HepG2 (cell line): ENCODE results near the gene MADCAM1. TPM values are rescaled to one million over a fixed set of nuclear protein-coding genes. Genes with fewer than 3 reads are reported as not detected.

ENCODE experiments used
- ARNT ChIP-seq: fragments of 450-650 bp; IDR thresholded peaks from 2 replicates; pipeline ENCODE4 v1.6.1; 2017
- FOXA3 ChIP-seq: IDR thresholded peaks from 2 replicates; pipeline ENCODE4 v1.6.1; 2016; ENCODE audit warnings: missing genetic modification reagents, missing compliant biosample characterization
- FOXM1 ChIP-seq: sonication (generic); formaldehyde crosslinking; IDR thresholded peaks from 2 replicates; pipeline ENCODE4 v1.5.0; 2020; ENCODE audit warnings: missing genetic modification reagents
- GABPB1 ChIP-seq: IDR thresholded peaks from 2 replicates; pipeline ENCODE4 v1.6.1; 2016; ENCODE audit warnings: mild to moderate bottlenecking, missing genetic modification reagents, moderate library complexity, missing compliant biosample characterization
- HDAC1 ChIP-seq: sonication (generic); formaldehyde crosslinking; IDR thresholded peaks from 2 replicates; pipeline ENCODE4 v1.5.1; 2020; ENCODE audit warnings: mild to moderate bottlenecking, missing genetic modification reagents
- KDM2A ChIP-seq: sonication (generic); formaldehyde crosslinking; IDR thresholded peaks from 2 replicates; pipeline ENCODE4 v1.4.0; 2020; ENCODE audit warnings: low read depth, missing genetic modification reagents, borderline replicate concordance
- KDM3A ChIP-seq: IDR thresholded peaks from 2 replicates; pipeline ENCODE4 v1.6.1; 2018; ENCODE audit warnings: low read depth, missing compliant biosample characterization
- MTA1 ChIP-seq: sonication (generic); formaldehyde crosslinking; IDR thresholded peaks from 2 replicates; pipeline ENCODE4 v1.4.0; 2020; ENCODE audit warnings: missing genetic modification reagents, mild to moderate bottlenecking, borderline replicate concordance
- NFE2L2 ChIP-seq: fragments of 150-350 bp; IDR thresholded peaks from 2 replicates; pipeline ENCODE4 v1.6.1; 2014; ENCODE audit warnings: low read length
- PHF21A ChIP-seq: sonication (generic); formaldehyde crosslinking; IDR thresholded peaks from 2 replicates; pipeline ENCODE4 v1.5.0; 2020; ENCODE audit warnings: mild to moderate bottlenecking, missing genetic modification reagents
- PRPF4 ChIP-seq: fragments of 200-400 bp; formaldehyde crosslinking; IDR thresholded peaks from 2 replicates; pipeline ENCODE4 v1.6.1; 2016; ENCODE audit warnings: low read length, low read depth; ENCODE audit not compliant: poor library complexity, severe bottlenecking
- RARA ChIP-seq: IDR thresholded peaks from 2 replicates; pipeline ENCODE4 v1.6.1; 2016; ENCODE audit warnings: missing genetic modification reagents, missing compliant biosample characterization
- SOX6 ChIP-seq, 2 experiments: fragments of 450-650 bp in 1 of 2; sonication (generic) in 1 of 2; formaldehyde crosslinking in 1 of 2; IDR thresholded peaks; 2 replicates each; pipeline versions ENCODE4 v1.4.0 to v1.6.1; 2017 to 2020; ENCODE audit warnings: antibody characterized with exemption in 1 of 2, mild to moderate bottlenecking in 1 of 2, missing genetic modification reagents in 1 of 2
- ZNF263 ChIP-seq: sonication (generic); formaldehyde crosslinking; IDR thresholded peaks from 2 replicates; pipeline ENCODE4 v1.4.0; 2020; ENCODE audit warnings: missing genetic modification reagents
- ZNF333 ChIP-seq: sonication (generic); formaldehyde crosslinking; IDR thresholded peaks from 2 replicates; pipeline ENCODE4 v1.4.0; 2020; ENCODE audit warnings: mild to moderate bottlenecking, missing genetic modification reagents, borderline replicate concordance
- polyA plus RNA-seq, 8 experiments: library from polyadenylated mRNA; depleted of rRNA in 3 of 8; stranded (reverse) in 7 of 8; unstranded in 1 of 8; fragments of >200 nt; fragmentation: Illumina TruSeq in 4 of 8; extraction: Trizol in 4 of 8; gene quantifications; 2 replicates each; pipeline versions ENCODE4 v1.2.1 to v1.2.3, GENCODE V29; 2011 to 2016; ENCODE audit warnings: low read depth in 4 of 8, missing spikeins in 1 of 8, mixed read lengths in 1 of 8; ENCODE audit not compliant: insufficient read depth in 1 of 8
- total RNA-seq, 5 experiments: library from RNA; depleted of rRNA; stranded (reverse); fragments of >200 nt; fragmentation: Illumina TruSeq; extraction: Trizol; gene quantifications; 2 replicates each; pipeline ENCODE4 v1.2.3, GENCODE V29; 2016; ENCODE audit warnings: low read depth in 1 of 5
- TF ChIP-seq, protein P1 (sequence below): IDR thresholded peaks from 2 replicates; pipeline ENCODE4 v1.6.1; 2012; ENCODE audit warnings: inconsistent platforms
- TF ChIP-seq, protein P2 (sequence below): sonication (generic); formaldehyde crosslinking; conservative IDR thresholded peaks from 2 replicates; pipeline ENCODE4 v1.4.0; 2020; ENCODE audit warnings: mild to moderate bottlenecking, missing genetic modification reagents, moderate library complexity
- TF ChIP-seq, protein P3 (sequence below): sonication (generic); formaldehyde crosslinking; IDR thresholded peaks from 2 replicates; pipeline ENCODE4 v1.4.0; 2020; ENCODE audit warnings: missing genetic modification reagents
- TF ChIP-seq, protein P4 (sequence below): sonication (generic); formaldehyde crosslinking; IDR thresholded peaks from 2 replicates; pipeline ENCODE4 v1.5.0; 2020; ENCODE audit warnings: missing genetic modification reagents
- TF ChIP-seq, protein P5 (sequence below): sonication (generic); formaldehyde crosslinking; IDR thresholded peaks from 2 replicates; pipeline ENCODE4 v1.4.0; 2020; ENCODE audit warnings: missing genetic modification reagents

Gene MADCAM1
- total and polyA plus RNA-seq, 2 of the 13 experiments (the other 11 are each of a cell fraction or from before 2014, with no cell fraction given) = 0.29 to 0.33 TPM

DNA sequence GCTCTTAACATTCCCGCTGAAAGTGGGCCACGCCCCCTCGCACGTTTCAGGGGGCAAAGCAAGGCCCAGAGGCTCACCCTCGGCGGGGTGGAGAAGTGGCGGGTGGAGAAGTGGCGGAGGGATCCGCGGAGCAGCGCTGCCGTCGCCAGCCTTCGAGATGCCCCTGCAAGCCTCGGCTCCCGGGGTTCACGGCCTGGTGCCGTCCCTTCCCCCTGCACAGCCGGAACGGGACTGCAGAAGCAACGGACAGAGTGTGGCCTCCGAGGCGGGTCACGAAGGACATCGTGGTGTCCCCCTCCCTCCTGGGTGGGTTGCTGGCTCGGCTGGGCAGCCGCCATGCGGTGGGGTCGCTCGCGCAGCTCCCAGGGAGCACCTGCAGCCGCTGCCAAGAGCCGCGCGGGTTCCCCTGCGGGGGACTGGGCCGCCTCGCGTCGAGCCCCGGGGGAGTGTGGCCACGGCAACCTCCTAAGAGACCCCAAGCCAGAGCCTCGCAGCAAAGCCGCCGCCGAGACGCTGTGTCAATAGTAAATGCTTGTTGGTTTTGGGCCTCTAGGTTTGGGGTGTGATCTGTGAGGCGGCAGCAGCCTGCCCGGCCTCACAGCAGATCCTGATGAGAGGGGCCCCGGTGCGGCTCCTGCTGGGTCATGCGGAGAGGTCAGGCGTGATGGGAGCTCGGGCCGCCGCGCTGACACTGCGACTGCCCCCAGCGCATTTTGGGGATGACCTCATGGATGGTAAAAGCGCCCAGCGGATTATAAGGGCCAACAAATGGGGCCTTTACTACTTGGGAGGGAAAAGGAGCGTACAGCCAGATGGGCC is 16.5 kb downstream of the MADCAM1 start (continued):
- TF ChIP-seq, protein P1, sequence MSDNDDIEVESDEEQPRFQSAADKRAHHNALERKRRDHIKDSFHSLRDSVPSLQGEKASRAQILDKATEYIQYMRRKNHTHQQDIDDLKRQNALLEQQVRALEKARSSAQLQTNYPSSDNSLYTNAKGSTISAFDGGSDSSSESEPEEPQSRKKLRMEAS = peak; percentile 20; the same call in 1 of the 2 replicates
- TF ChIP-seq, protein P2, sequence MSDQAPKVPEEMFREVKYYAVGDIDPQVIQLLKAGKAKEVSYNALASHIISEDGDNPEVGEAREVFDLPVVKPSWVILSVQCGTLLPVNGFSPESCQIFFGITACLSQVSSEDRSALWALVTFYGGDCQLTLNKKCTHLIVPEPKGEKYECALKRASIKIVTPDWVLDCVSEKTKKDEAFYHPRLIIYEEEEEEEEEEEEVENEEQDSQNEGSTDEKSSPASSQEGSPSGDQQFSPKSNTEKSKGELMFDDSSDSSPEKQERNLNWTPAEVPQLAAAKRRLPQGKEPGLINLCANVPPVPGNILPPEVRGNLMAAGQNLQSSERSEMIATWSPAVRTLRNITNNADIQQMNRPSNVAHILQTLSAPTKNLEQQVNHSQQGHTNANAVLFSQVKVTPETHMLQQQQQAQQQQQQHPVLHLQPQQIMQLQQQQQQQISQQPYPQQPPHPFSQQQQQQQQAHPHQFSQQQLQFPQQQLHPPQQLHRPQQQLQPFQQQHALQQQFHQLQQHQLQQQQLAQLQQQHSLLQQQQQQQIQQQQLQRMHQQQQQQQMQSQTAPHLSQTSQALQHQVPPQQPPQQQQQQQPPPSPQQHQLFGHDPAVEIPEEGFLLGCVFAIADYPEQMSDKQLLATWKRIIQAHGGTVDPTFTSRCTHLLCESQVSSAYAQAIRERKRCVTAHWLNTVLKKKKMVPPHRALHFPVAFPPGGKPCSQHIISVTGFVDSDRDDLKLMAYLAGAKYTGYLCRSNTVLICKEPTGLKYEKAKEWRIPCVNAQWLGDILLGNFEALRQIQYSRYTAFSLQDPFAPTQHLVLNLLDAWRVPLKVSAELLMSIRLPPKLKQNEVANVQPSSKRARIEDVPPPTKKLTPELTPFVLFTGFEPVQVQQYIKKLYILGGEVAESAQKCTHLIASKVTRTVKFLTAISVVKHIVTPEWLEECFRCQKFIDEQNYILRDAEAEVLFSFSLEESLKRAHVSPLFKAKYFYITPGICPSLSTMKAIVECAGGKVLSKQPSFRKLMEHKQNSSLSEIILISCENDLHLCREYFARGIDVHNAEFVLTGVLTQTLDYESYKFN = 0 out of 2 replicates have a peak, but pooled peaks have one; percentile 29
- TF ChIP-seq KDM2A (CRISPR knock-in tag) (peak; percentile 50; the same call in 1 of the 2 replicates), KDM3A (CRISPR knock-in tag) (no peak), FOXA3 (CRISPR knock-in tag) (peak; percentile 61), FOXM1 (CRISPR knock-in tag) (no peak), SOX6 (IDR thresholded peaks at IDR 0.05) (no peak), SOX6 (CRISPR knock-in tag; IDR thresholded peaks at IDR 0.05) (peak; percentile 31; the same call in 1 of the 2 replicates), ZNF263 (CRISPR knock-in tag) (peak; percentile 57; the same call in 1 of the 2 replicates), MTA1 (peak; percentile 54; the same call in 1 of the 2 replicates), GABPB1 (CRISPR knock-in tag) (peak; percentile 45; the same call in 1 of the 2 replicates), RARA (CRISPR knock-in tag) (peak; percentile 23; the same call in 1 of the 2 replicates), ARNT (no peak), HDAC1 (CRISPR knock-in tag) (peak; percentile 42; the same call in 1 of the 2 replicates), ZNF333 (CRISPR knock-in tag) (no peak), PHF21A (CRISPR knock-in tag) (0 out of 2 replicates have a peak, but pooled peaks have one; percentile 21), NFE2L2 (no peak), PRPF4 (no peak)
- TF ChIP-seq, protein P3, sequence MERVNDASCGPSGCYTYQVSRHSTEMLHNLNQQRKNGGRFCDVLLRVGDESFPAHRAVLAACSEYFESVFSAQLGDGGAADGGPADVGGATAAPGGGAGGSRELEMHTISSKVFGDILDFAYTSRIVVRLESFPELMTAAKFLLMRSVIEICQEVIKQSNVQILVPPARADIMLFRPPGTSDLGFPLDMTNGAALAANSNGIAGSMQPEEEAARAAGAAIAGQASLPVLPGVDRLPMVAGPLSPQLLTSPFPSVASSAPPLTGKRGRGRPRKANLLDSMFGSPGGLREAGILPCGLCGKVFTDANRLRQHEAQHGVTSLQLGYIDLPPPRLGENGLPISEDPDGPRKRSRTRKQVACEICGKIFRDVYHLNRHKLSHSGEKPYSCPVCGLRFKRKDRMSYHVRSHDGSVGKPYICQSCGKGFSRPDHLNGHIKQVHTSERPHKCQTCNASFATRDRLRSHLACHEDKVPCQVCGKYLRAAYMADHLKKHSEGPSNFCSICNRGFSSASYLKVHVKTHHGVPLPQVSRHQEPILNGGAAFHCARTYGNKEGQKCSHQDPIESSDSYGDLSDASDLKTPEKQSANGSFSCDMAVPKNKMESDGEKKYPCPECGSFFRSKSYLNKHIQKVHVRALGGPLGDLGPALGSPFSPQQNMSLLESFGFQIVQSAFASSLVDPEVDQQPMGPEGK (CRISPR knock-in tag) = no peak
- TF ChIP-seq, protein P4, sequence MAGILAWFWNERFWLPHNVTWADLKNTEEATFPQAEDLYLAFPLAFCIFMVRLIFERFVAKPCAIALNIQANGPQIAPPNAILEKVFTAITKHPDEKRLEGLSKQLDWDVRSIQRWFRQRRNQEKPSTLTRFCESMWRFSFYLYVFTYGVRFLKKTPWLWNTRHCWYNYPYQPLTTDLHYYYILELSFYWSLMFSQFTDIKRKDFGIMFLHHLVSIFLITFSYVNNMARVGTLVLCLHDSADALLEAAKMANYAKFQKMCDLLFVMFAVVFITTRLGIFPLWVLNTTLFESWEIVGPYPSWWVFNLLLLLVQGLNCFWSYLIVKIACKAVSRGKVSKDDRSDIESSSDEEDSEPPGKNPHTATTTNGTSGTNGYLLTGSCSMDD = no peak
- TF ChIP-seq, protein P5, sequence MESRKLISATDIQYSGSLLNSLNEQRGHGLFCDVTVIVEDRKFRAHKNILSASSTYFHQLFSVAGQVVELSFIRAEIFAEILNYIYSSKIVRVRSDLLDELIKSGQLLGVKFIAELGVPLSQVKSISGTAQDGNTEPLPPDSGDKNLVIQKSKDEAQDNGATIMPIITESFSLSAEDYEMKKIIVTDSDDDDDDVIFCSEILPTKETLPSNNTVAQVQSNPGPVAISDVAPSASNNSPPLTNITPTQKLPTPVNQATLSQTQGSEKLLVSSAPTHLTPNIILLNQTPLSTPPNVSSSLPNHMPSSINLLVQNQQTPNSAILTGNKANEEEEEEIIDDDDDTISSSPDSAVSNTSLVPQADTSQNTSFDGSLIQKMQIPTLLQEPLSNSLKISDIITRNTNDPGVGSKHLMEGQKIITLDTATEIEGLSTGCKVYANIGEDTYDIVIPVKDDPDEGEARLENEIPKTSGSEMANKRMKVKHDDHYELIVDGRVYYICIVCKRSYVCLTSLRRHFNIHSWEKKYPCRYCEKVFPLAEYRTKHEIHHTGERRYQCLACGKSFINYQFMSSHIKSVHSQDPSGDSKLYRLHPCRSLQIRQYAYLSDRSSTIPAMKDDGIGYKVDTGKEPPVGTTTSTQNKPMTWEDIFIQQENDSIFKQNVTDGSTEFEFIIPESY (CRISPR knock-in tag) = peak; percentile 87
